ENCODE measurements around the gene PBX2.

DNA sequence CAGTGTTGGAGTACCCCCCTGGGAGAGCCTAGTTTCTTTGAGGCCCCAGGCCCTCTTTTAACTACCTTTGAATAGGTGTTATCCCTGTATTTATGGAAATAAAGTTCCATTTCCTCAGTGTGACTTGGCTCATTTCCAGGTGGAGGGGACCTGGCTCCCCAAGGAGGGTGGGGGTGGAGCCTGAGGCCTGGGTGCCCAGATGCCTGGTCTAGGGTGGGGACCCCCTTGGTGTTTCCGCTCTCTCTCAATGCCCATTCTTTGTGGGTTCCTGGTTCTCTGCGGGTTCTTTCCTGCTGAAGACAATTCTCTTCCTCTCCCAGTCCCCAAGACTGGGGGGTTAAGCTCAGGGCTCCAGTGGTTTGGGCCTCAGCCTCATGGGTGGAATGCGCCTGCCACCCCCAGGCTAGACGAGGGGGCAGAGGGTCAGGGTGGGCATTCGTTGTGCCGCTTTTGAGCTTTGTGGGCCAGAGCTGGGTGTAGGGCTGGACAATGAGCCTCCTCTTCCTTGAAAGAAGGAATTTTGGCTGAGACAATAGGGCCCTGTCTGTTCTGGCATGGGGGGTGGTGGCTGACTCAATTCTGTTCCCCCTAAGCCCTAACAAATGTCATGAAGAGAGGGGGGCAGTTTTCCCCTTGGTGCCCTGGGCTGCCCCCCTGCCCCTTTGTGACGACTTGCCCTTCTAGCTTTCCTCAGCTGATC is 26.3 kb downstream of the PBX2 start:
- TF ChIP-seq, protein P1, sequence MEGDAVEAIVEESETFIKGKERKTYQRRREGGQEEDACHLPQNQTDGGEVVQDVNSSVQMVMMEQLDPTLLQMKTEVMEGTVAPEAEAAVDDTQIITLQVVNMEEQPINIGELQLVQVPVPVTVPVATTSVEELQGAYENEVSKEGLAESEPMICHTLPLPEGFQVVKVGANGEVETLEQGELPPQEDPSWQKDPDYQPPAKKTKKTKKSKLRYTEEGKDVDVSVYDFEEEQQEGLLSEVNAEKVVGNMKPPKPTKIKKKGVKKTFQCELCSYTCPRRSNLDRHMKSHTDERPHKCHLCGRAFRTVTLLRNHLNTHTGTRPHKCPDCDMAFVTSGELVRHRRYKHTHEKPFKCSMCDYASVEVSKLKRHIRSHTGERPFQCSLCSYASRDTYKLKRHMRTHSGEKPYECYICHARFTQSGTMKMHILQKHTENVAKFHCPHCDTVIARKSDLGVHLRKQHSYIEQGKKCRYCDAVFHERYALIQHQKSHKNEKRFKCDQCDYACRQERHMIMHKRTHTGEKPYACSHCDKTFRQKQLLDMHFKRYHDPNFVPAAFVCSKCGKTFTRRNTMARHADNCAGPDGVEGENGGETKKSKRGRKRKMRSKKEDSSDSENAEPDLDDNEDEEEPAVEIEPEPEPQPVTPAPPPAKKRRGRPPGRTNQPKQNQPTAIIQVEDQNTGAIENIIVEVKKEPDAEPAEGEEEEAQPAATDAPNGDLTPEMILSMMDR (conservative IDR thresholded peaks at IDR 0.05 in 1 of 2, IDR thresholded peaks at IDR 0.05 in 1 of 2; ENCODE audit: extremely low read depth in 1 of 2, insufficient read depth in 1 of 2, low read depth in 1 of 2, low read length in 2 of 2), result no peak
- no peak for TF ChIP-seq EZH2 (IDR thresholded peaks at IDR 0.05; ENCODE audit: borderline replicate concordance, low read length)
